ENCODE measurements around the gene ACVR1. TPM values are rescaled to one million over a fixed set of nuclear protein-coding genes. Genes with fewer than 3 reads are reported as not detected.
A peak's percentile ranks its signal among the peaks of the same experiment; 100 is the strongest.

ACVR1 gene
- total and polyA plus RNA-seq, 9 of the 15 experiments (the other 6 are each of a cell fraction or from before 2014, with no cell fraction given), result 3.8 to 14.3 (median 6.9) TPM

DNA sequence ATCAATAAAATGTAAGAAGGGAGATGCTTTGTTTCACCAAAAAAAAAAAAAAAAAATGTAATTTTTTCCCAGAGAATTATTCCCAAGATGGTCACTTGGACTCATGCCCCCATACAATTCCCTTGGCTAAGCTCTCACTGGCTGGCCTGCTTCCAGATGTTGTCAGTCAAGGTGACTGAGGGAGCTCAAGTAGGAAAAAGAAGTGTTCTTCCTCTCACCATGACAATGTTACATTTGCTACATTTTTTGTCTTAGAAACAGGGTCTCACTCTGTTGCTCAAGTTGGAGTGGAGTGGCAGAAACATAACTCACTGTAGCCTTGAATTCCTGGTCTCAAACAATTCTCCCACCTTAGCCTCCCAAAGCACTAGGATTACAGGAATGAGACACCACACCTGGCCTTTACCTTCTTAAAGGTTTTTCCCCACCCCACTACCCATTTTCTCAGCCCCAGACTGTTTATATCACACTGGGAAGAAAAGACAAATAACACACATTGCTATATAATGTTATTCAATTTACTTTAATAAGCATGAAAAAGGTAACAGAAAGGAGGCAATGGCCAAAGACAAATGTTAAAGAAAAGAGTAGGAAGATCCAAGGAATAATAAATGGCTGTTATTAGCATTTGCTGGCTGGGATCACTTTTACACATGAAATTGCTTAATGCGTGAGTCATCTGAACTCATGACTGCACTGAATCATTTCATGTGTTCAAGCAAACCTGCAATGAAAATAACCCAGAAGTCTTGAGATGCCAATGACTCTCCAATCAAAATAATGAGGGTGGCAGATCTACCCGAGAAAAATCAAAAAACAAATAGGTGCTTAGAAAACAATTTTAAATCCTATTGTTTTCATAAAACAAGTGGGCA, 45.2 kb downstream of the ACVR1 start (continued):
- TF ChIP-seq JUND (IDR thresholded peaks at IDR 0.05; ENCODE audit: borderline replicate concordance, low read depth, low read length) (peak; percentile 82), JUND (tag; IDR thresholded peaks at IDR 0.05; ENCODE audit: borderline replicate concordance, low read depth, low read length) (peak; percentile 78), JUN (IDR thresholded peaks at IDR 0.05; ENCODE audit: borderline replicate concordance, low read depth, low read length) (peak; percentile 91), JUN (CRISPR knock-in tag; IDR thresholded peaks at IDR 0.05; ENCODE audit: borderline replicate concordance) (no peak), CEBPG (CRISPR knock-in tag; IDR thresholded peaks at IDR 0.05) (no peak), CEBPG (tag; conservative IDR thresholded peaks at IDR 0.05 in 1 of 2, IDR thresholded peaks at IDR 0.05 in 1 of 2) (peak; percentile 85 to 93), SMARCA4 (IDR thresholded peaks at IDR 0.05) (peak; percentile 51; the same call in 1 of the 2 replicates), SMARCE1 (IDR thresholded peaks at IDR 0.05) (0 out of 2 replicates have a peak, but pooled peaks have one; percentile 38), ZNF766 (CRISPR knock-in tag; conservative IDR thresholded peaks at IDR 0.05) (0 out of 2 replicates have a peak, but pooled peaks have one; percentile 36), FOS (IDR thresholded peaks at IDR 0.05; ENCODE audit: extremely low read depth, insufficient read length) (peak; percentile 23), DACH1 (IDR thresholded peaks at IDR 0.05; ENCODE audit: partially characterized antibody) (no peak), CEBPB (tag; IDR thresholded peaks at IDR 0.05) (peak; percentile 82)

DNA sequence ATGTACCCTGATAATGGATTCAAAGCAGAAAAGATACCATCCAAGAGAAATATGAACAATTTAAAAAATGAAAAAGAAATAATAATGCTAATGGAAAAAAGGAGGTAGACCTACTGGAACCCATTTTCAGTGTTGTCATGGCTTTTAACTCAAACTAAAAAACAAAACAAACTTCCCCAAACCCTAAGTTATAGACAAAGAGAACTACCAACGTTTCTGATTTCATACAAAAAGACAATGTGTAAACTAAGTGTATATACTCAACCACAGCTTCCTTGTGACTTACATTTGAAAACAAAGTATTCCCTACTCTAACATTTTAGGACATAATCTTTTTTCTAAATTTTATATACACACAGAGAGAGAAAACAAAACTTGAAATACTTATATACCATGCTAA, 45.9 kb downstream of the ACVR1 start:
- H3K9ac ChIP-seq (ENCODE audit: insufficient read depth in 1 of 2, low read depth in 2 of 2, low read length in 2 of 2), result no peak overlapping the region
- no peak overlapping the region for H3K4me3 ChIP-seq
- no peak overlapping the region for H2AFZ ChIP-seq (ENCODE audit: low read depth, low read length)
- H3K27me3 ChIP-seq (ENCODE audit: control insufficient read depth in 2 of 2, insufficient read depth in 2 of 2, low read length in 2 of 2), result no peaks in the 10 kb centered on the region
- no peak for ATAC-seq
- POLR2A ChIA-PET, result no interaction called here
- no peaks in the 10 kb centered on the region for H3K79me2 ChIP-seq (ENCODE audit: control insufficient read depth, insufficient read depth, low read length)
- in situ Hi-C loops (cut with MboI), result no loop called here
- intact Hi-C loops (cut with micrococcal nuclease), result no loop called here
- no peak for FAIRE-seq
- no peaks in the 10 kb centered on the region; the same call in 2 of the 3 replicates for H3K36me3 ChIP-seq (ENCODE audit: control insufficient read depth, insufficient read depth, low read length)
- no TSS peak for BruUV-seq (replicated peaks)
- H3K9me1 ChIP-seq (ENCODE audit: control insufficient read depth, insufficient read depth, low read length), result no peaks in the 10 kb centered on the region
- no peak overlapping the region for H3K27ac ChIP-seq (ENCODE audit: extremely low read depth, low read depth, low read length)
- H3K4me1 ChIP-seq (replicated peaks in 1 of 2; ENCODE audit: control insufficient read depth in 2 of 2, insufficient read depth in 2 of 2, low read length in 2 of 2), result peaks cover 0 to 6% of the 10 kb centered on the region in 2 experiments; a peak in 3 of 5 replicates
- no peak overlapping the region for H3K4me2 ChIP-seq (ENCODE audit: insufficient read depth, low read length)
- WGBS (ENCODE audit: insufficient coverage, low coverage, missing lambda C conversion rate), result 14% methylated on average over 1 of the region's 1 CpG
- DNase-seq (ENCODE audit: extremely low read depth in 1 of 4, low spot score in 3 of 4), result no peak
- H3K9me3 ChIP-seq (replicated peaks; ENCODE audit: control insufficient read depth, insufficient read depth, low read depth, low read length), result no peaks in the 10 kb centered on the region
- no peaks in the 10 kb centered on the region for H4K20me1 ChIP-seq (replicated peaks; ENCODE audit: control insufficient read depth, insufficient read depth, low read length)
- CTCF ChIA-PET (ENCODE audit: low intra/inter-chr PET ratio), result no interaction called here
- TF ChIP-seq SRF (CRISPR knock-in tag; IDR thresholded peaks at IDR 0.05) (no peak), BCOR (IDR thresholded peaks at IDR 0.05) (no peak)

Measured in K562 (cell line).